SK-N-SH (cell line): ENCODE measurements around the gene SCYL2.

Source experiments
- CTCF ChIP-seq: fragments of 200-600 bp; sonication (generic); IDR thresholded peaks from 2 replicates; pipeline ENCODE4 v1.6.1; 2017; ENCODE audit warnings: antibody characterized with exemption, mild to moderate bottlenecking, moderate library complexity
- EP300 ChIP-seq, 2 experiments: IDR thresholded peaks; 2 replicates each; pipeline versions ENCODE4 v1.4.0 to v1.6.1; 2012; ENCODE audit warnings: borderline replicate concordance in 1 of 2, low read depth in 1 of 2, low read length in 1 of 2
- FOXM1 ChIP-seq: IDR thresholded peaks from 2 replicates; pipeline ENCODE4 v1.4.0; 2012; ENCODE audit warnings: low read depth, mild to moderate bottlenecking
- MXI1 ChIP-seq: IDR thresholded peaks from 2 replicates; pipeline ENCODE4 v1.6.1; 2012; ENCODE audit warnings: mild to moderate bottlenecking, low read depth, low read length, improper control_type of control experiment
- PBX3 ChIP-seq: IDR thresholded peaks from 2 replicates; pipeline ENCODE4; 2012
- POLR2AphosphoS5 ChIP-seq: IDR thresholded peaks from 2 replicates; pipeline ENCODE4 v1.6.1; 2012; ENCODE audit warnings: low read depth, low read length
- RCOR1 ChIP-seq: fragments of 150-350 bp; IDR thresholded peaks from 2 replicates; pipeline ENCODE4 v1.6.1; 2017; ENCODE audit warnings: antibody characterized with exemption, low read length
- SMC3 ChIP-seq: IDR thresholded peaks from 2 replicates; pipeline ENCODE4 v1.6.1; 2012; ENCODE audit warnings: low read depth, low read length, improper control_type of control experiment
- YY1 ChIP-seq: IDR thresholded peaks from 2 replicates; pipeline ENCODE4 v1.4.0; 2012; ENCODE audit warnings: low read depth, mild to moderate bottlenecking
- ZBTB33 ChIP-seq: IDR thresholded peaks from 2 replicates; pipeline ENCODE4 v1.4.0; 2012; ENCODE audit warnings: low read depth, borderline replicate concordance

GRCh38 chr12:100346660-100347059 lies 79.7 kb downstream of the SCYL2 start:
- no peak for TF ChIP-seq CTCF
- no peak for TF ChIP-seq YY1
- no peak for TF ChIP-seq MXI1
- no peak for TF ChIP-seq EP300 (IDR thresholded peaks at IDR 0.05; ENCODE audit: borderline replicate concordance in 1 of 2, low read depth in 1 of 2, low read length in 1 of 2)
- no peak for TF ChIP-seq ZBTB33
- no peak for TF ChIP-seq RCOR1
- no peak for TF ChIP-seq POLR2AphosphoS5
- no peak for TF ChIP-seq FOXM1
- no peak for TF ChIP-seq SMC3
- TF ChIP-seq PBX3 = no peak
